ENCODE measurements around the gene ARSJ.

Gene ARSJ

GRCh38 chr4:113904877-113905276, 74.6 kb downstream of the ARSJ start:
- no peaks in the 10 kb centered on the region for H3K36me3 ChIP-seq
- no peaks in the 10 kb centered on the region for H3K27me3 ChIP-seq (ENCODE audit: insufficient read depth, low read depth, severe bottlenecking)
- no peaks in the 10 kb centered on the region for H3K9me3 ChIP-seq (ENCODE audit: severe bottlenecking)
- no peak for DNase-seq
- TF ChIP-seq CTCF (IDR thresholded peaks at IDR 0.05; ENCODE audit: low read depth, low read length) = no peak
- no peak overlapping the region for H3K27ac ChIP-seq
- no peak overlapping the region for H3K4me3 ChIP-seq (ENCODE audit: low read depth, low read length)

GRCh38 chr4:113901994-113902787, 77.3 kb downstream of the ARSJ start:
- TF ChIP-seq CTCF (IDR thresholded peaks at IDR 0.05; ENCODE audit: low read depth, low read length) = no peak
- no peak overlapping the region for H3K4me3 ChIP-seq (ENCODE audit: low read depth, low read length)

GRCh38 chr4:113899271-113900070, 80.0 kb downstream of the ARSJ start:
- no peaks in the 10 kb centered on the region for H3K9me3 ChIP-seq (ENCODE audit: severe bottlenecking)
- no peak overlapping the region for H3K4me3 ChIP-seq (ENCODE audit: low read depth, low read length)
- TF ChIP-seq CTCF (IDR thresholded peaks at IDR 0.05; ENCODE audit: low read depth, low read length) = no peak
- H3K27me3 ChIP-seq (ENCODE audit: insufficient read depth, low read depth, severe bottlenecking) = no peaks in the 10 kb centered on the region
- no peaks in the 10 kb centered on the region for H3K36me3 ChIP-seq
- no peak overlapping the region for H3K27ac ChIP-seq
- DNase-seq = no peak

More at GRCh38 chr4:113901994-113902787, 77.3 kb downstream of the ARSJ start:
- Histone ChIP-seq H3K9me3 (ENCODE audit: severe bottlenecking) (no peaks in the 10 kb centered on the region), H3K36me3 (no peaks in the 10 kb centered on the region), H3K27me3 (ENCODE audit: insufficient read depth, low read depth, severe bottlenecking) (no peaks in the 10 kb centered on the region), H3K27ac (no peak overlapping the region)
- no peak for DNase-seq

- no peak for DNase-seq
- no peak overlapping the region for H3K4me3 ChIP-seq (ENCODE audit: low read depth, low read length)
- TF ChIP-seq CTCF (IDR thresholded peaks at IDR 0.05; ENCODE audit: low read depth, low read length) = no peak
These were observed 85.9 kb downstream of the ARSJ start for GRCh38 chr4:113893546-113893945.

GRCh38 chr4:113888006-113888405, 91.4 kb downstream of the ARSJ start:
- DNase-seq = no peak
- Histone ChIP-seq H3K4me3 (ENCODE audit: low read depth, low read length) (no peak overlapping the region), H3K9me3 (ENCODE audit: severe bottlenecking) (no peaks in the 10 kb centered on the region), H3K27me3 (ENCODE audit: insufficient read depth, low read depth, severe bottlenecking) (no peaks in the 10 kb centered on the region), H3K36me3 (no peaks in the 10 kb centered on the region), H3K27ac (no peak overlapping the region)
- TF ChIP-seq CTCF (IDR thresholded peaks at IDR 0.05; ENCODE audit: low read depth, low read length) = no peak

More at GRCh38 chr4:113893546-113893945, 85.9 kb downstream of the ARSJ start:
- Histone ChIP-seq H3K27ac (no peak overlapping the region), H3K27me3 (ENCODE audit: insufficient read depth, low read depth, severe bottlenecking) (no peaks in the 10 kb centered on the region), H3K9me3 (ENCODE audit: severe bottlenecking) (no peaks in the 10 kb centered on the region), H3K36me3 (no peaks in the 10 kb centered on the region)
